HL-60 (cell line): ENCODE measurements around the gene PCDH12.

Source experiments
- DNase-seq, 2 experiments: peaks; one replicate each; pipeline ENCODE4 v3.0.0-alpha.2; 2010 to 2020; ENCODE audit warnings: low read depth in 1 of 2, low spot score in 1 of 2
- H3K27ac ChIP-seq: fragments of 250-450 bp; sonication (Bioruptor Pico); replicated peaks from 2 replicates; pipeline ENCODE4 v1.5.1; 2020; ENCODE audit warnings: mild to moderate bottlenecking, moderate library complexity
- H3K27me3 ChIP-seq: fragments of 250-450 bp; sonication (Bioruptor Pico); 2 replicates; pipeline ENCODE4 v1.5.1; 2021; ENCODE audit warnings: mild to moderate bottlenecking, moderate library complexity; ENCODE audit not compliant: insufficient read depth, poor library complexity, severe bottlenecking
- H3K4me3 ChIP-seq: replicated peaks from 2 replicates; pipeline ENCODE4 v1.5.1; 2011; ENCODE audit warnings: mild to moderate bottlenecking, control low read depth, low read length; ENCODE audit not compliant: insufficient read depth
- GABPA ChIP-seq: IDR thresholded peaks from 2 replicates; pipeline ENCODE4 v1.6.1; 2012; ENCODE audit warnings: low read depth
- POLR2AphosphoS5 ChIP-seq: IDR thresholded peaks from 2 replicates; pipeline ENCODE4 v1.6.1; 2012; ENCODE audit warnings: low read depth
- SPI1 ChIP-seq: IDR thresholded peaks from 2 replicates; pipeline ENCODE4 v1.6.1; 2012; ENCODE audit warnings: low read depth, mild to moderate bottlenecking, borderline replicate concordance
- TF ChIP-seq, protein P1 (sequence below): IDR thresholded peaks from one replicate; pipeline ENCODE4 v1.5.1; 2011; ENCODE audit warnings: low read length, control low read depth, inconsistent platforms; ENCODE audit not compliant: insufficient read depth
- TF ChIP-seq, protein P2 (sequence below): IDR thresholded peaks from 2 replicates; pipeline ENCODE4 v1.6.1; 2012; ENCODE audit warnings: low read depth; ENCODE audit not compliant: insufficient replicate concordance

Gene PCDH12

GRCh38 chr5:141942185-141942857, 15.7 kb downstream of the PCDH12 start:
- TF ChIP-seq POLR2AphosphoS5 = no peak
- no peak for TF ChIP-seq GABPA
- TF ChIP-seq, protein P1, sequence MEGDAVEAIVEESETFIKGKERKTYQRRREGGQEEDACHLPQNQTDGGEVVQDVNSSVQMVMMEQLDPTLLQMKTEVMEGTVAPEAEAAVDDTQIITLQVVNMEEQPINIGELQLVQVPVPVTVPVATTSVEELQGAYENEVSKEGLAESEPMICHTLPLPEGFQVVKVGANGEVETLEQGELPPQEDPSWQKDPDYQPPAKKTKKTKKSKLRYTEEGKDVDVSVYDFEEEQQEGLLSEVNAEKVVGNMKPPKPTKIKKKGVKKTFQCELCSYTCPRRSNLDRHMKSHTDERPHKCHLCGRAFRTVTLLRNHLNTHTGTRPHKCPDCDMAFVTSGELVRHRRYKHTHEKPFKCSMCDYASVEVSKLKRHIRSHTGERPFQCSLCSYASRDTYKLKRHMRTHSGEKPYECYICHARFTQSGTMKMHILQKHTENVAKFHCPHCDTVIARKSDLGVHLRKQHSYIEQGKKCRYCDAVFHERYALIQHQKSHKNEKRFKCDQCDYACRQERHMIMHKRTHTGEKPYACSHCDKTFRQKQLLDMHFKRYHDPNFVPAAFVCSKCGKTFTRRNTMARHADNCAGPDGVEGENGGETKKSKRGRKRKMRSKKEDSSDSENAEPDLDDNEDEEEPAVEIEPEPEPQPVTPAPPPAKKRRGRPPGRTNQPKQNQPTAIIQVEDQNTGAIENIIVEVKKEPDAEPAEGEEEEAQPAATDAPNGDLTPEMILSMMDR = no peak
- TF ChIP-seq SPI1 = no peak
- TF ChIP-seq, protein P2, sequence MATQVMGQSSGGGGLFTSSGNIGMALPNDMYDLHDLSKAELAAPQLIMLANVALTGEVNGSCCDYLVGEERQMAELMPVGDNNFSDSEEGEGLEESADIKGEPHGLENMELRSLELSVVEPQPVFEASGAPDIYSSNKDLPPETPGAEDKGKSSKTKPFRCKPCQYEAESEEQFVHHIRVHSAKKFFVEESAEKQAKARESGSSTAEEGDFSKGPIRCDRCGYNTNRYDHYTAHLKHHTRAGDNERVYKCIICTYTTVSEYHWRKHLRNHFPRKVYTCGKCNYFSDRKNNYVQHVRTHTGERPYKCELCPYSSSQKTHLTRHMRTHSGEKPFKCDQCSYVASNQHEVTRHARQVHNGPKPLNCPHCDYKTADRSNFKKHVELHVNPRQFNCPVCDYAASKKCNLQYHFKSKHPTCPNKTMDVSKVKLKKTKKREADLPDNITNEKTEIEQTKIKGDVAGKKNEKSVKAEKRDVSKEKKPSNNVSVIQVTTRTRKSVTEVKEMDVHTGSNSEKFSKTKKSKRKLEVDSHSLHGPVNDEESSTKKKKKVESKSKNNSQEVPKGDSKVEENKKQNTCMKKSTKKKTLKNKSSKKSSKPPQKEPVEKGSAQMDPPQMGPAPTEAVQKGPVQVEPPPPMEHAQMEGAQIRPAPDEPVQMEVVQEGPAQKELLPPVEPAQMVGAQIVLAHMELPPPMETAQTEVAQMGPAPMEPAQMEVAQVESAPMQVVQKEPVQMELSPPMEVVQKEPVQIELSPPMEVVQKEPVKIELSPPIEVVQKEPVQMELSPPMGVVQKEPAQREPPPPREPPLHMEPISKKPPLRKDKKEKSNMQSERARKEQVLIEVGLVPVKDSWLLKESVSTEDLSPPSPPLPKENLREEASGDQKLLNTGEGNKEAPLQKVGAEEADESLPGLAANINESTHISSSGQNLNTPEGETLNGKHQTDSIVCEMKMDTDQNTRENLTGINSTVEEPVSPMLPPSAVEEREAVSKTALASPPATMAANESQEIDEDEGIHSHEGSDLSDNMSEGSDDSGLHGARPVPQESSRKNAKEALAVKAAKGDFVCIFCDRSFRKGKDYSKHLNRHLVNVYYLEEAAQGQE = no peak
- no peak for DNase-seq
- Histone ChIP-seq H3K27ac (no peak overlapping the region), H3K27me3 (no peaks in the 10 kb centered on the region), H3K4me3 (no peak overlapping the region)

DNA sequence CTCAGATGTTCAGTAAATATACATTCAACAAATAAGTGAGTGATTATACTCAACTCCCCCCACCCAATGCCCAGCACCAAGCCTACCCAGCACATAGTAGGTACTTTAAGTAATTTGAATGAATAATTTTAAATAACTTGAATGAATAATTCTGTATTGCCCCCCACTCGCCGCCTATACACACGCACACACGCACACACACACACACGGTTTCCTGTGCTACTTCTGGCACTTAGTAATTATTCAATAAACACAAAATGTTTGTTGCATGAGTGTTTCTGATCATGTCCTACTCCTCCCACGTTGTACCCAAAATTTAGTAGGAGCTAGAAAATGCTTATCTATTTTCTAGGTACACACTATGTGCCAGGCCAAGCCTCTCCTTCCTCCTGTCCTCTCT, 16.2 kb downstream of the PCDH12 start:
- no peak for TF ChIP-seq POLR2AphosphoS5
- Histone ChIP-seq H3K27ac (no peak overlapping the region), H3K4me3 (no peak overlapping the region), H3K27me3 (no peaks in the 10 kb centered on the region)
- DNase-seq = no peak

GRCh38 chr5:141941307-141941706, 16.7 kb downstream of the PCDH12 start:
- DNase-seq = no peak
- Histone ChIP-seq H3K4me3 (no peak overlapping the region), H3K27me3 (no peaks in the 10 kb centered on the region), H3K27ac (no peak overlapping the region)
- TF ChIP-seq GABPA = no peak

DNA sequence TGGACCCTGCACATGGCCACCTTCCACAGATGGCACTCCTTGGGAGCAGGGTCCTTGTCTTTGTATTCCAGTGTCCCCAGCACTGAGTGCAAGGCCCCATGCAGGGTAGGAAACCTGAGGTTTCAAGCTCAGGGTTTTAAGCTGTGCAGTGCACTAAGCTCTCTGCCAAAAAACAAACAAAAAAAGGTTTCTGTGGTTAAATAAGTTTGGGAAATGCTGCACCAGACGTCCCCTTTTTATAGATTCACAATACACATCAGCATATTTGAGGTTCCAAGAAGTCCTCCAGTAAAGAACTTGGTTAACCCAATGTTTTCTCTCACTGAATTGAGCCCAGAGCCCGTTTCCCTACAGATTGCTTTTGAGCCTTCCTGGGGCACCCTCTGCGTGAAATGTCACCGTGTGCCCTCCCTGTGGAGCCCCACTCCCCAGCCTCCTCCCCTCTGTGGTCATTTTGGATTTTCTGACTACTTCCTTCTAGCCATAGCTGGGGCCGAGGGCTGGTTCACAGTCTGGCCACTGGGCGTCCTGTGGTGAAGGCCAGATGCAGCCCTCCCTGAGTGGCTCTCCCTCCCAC, 17.2 kb downstream of the PCDH12 start:
- H3K4me3 ChIP-seq = no peak overlapping the region
- DNase-seq = peak in 1 of 2 experiments; percentile 18

GRCh38 chr5:141935538-141935937, 22.5 kb downstream of the PCDH12 start:
- Histone ChIP-seq H3K27ac (no peak overlapping the region), H3K4me3 (no peak overlapping the region), H3K27me3 (no peaks in the 10 kb centered on the region)
- DNase-seq = no peak
- TF ChIP-seq GABPA (no peak), SPI1 (no peak), POLR2AphosphoS5 (no peak)
- TF ChIP-seq, protein P2 = no peak
- TF ChIP-seq, protein P1 = no peak

More for the DNA sequence above, 17.2 kb downstream of the PCDH12 start:
- Histone ChIP-seq H3K27ac (no peak overlapping the region), H3K27me3 (no peaks in the 10 kb centered on the region)
- TF ChIP-seq GABPA = no peak
- TF ChIP-seq POLR2AphosphoS5 = no peak
- TF ChIP-seq, protein P2 = no peak
- no peak for TF ChIP-seq SPI1
